Measurements from ENCODE around the gene MEGF8.

MEGF8 gene

DNA sequence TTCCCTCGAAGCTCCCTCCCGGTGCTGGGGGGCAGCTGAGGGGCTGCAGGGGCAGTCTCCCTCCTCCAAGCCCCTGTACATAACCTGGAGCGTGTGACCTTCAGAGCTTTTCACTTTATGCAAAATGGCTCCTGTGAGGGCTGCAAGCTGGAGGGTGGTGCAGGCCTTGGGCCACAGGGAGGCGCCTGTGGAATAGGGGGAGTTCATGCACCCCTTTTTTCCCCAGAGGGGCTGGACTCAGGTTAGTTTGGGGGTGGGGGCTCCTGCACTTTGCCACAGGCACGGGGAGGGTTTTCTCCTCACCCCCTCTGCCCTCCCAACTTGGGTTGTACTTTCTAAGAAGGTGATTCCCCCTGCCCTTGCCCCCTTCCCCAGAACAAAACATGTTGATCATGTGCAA is 30.1 kb upstream of the MEGF8 start:
- no peak for DNase-seq (ENCODE audit: low read depth)
- no peak overlapping the region for H3K4me3 ChIP-seq (ENCODE audit: low read depth, low read length)
- no peak for TF ChIP-seq CTCF (IDR thresholded peaks at IDR 0.05; ENCODE audit: control insufficient read depth, extremely low read depth, insufficient read depth)

DNA sequence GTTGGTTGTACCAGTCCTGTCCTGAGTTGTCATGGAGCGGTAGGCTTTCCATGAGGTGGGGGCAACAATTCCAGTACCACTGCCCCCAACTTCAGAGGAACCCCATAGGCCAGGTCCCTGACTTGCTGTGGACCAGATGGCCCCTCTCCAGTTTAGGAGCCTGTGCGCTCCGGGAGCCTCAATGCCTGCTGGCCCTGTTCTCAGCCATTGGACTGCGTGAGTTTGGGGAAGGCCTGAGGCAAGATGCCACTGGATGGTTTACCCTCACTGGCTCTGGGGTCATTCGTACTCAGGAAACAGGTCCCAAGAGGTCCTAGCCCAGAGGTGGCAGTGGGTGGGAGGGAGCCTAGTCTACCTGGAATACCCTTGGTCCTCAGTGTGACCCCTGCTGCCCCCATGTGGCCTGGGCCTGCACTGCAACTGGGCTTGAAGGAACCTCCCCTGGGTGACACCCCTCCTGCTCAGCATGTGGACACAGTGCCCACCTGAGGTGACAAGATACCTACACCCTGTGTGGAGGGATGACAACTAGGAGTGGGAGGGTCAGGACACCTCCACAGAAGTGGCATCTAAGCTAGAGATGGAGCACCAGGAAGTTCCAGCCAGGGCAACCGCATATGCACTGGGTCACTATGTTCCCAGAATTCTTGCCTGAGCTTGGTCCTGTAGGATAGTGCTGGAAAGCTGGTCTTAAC is 29.5 kb upstream of the MEGF8 start:
- no peak for DNase-seq (ENCODE audit: low read depth)
- TF ChIP-seq CTCF (IDR thresholded peaks at IDR 0.05; ENCODE audit: control insufficient read depth, extremely low read depth, insufficient read depth) = peak; percentile 68
- no peak overlapping the region for H3K4me3 ChIP-seq (ENCODE audit: low read depth, low read length)

- TF ChIP-seq CTCF (IDR thresholded peaks at IDR 0.05; ENCODE audit: control insufficient read depth, extremely low read depth, insufficient read depth) = no peak
- DNase-seq (ENCODE audit: low read depth) = no peak
- H3K4me3 ChIP-seq (ENCODE audit: low read depth, low read length) = no peak overlapping the region
Observed at GRCh38 chr19:42297039-42297438, 28.4 kb upstream of the MEGF8 start.

GRCh38 chr19:42301646-42302203 is 23.7 kb upstream of the MEGF8 start, which contains the start of gene PRR19:
PRR19 (plus strand) TSS chr19:42302132; CDS start chr19:42309585, 7,453 bp downstream.
- peak within 1 kb of the TSS; percentile 67 for H3K4me3 ChIP-seq (ENCODE audit: low read depth, low read length)
- TF ChIP-seq CTCF (IDR thresholded peaks at IDR 0.05; ENCODE audit: control insufficient read depth, extremely low read depth, insufficient read depth) = no peak
- no peak for DNase-seq (ENCODE audit: low read depth)

DNA sequence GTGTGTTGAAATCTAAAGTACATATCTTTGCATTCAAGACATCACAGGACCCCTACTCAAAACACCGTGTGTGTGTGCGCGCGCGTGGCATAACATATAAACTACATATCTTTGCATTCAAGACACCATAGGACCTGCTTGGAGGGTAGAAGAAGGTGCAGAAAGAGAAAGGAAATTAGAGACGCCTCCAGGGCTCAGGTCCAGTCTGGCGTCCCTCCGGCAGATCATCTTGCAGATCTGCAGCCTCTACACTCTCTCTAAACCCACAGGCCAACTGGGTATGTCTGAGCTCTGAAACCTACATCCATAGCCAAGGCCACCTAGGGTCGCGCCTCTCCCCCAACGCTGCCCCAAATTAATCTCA is 22.4 kb upstream of the MEGF8 start:
- peak overlapping the region; percentile 35 for H3K4me3 ChIP-seq (ENCODE audit: low read depth, low read length)
- no peak for TF ChIP-seq CTCF (IDR thresholded peaks at IDR 0.05; ENCODE audit: control insufficient read depth, extremely low read depth, insufficient read depth)
- no peak for DNase-seq (ENCODE audit: low read depth)

DNA sequence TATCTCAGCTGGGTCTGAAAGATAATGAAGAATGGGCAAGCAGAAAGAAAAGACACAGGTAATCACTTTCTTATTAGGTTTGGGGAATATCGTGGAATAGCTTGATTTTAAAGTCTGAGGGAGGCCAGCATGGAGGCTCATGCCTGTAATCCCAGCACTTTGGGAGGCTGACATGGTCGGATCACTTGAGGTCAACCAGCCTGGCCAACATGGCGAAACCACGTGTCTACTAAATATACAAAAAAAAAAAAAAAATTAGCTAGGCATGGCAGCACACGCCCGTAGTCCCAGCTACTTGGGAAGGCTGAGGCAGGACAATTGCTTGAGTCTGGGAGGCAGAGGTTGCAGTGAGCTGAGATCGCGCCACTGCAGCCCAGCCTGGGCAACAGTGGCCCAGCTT is 21.6 kb upstream of the MEGF8 start:
- H3K4me3 ChIP-seq (ENCODE audit: low read depth, low read length) = no peak overlapping the region
- no peak for TF ChIP-seq CTCF (IDR thresholded peaks at IDR 0.05; ENCODE audit: control insufficient read depth, extremely low read depth, insufficient read depth)
- DNase-seq (ENCODE audit: low read depth) = no peak

DNA sequence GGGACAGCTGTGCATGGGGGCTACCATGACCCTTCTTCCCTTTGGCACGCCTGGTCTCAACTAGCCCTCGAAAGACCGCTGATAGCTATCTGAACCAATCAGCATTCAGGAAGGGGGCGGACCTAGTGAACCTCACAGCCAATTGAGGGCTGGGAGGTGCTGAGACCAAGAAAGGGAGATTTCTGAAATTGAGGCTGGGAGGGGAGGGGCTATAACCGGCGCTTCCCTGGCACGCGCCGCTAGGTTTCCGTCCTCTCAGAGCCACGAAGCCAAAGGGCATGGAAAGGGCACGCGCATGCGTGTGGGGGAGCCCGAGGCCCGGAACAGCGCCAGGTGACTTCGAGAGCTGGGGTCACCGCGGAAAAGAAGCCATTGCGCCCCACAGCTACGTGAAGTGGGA is 18.8 kb upstream of the MEGF8 start:
- no peak overlapping the region for H3K4me3 ChIP-seq (ENCODE audit: low read depth, low read length)
- DNase-seq (ENCODE audit: low read depth) = no peak
- TF ChIP-seq CTCF (IDR thresholded peaks at IDR 0.05; ENCODE audit: control insufficient read depth, extremely low read depth, insufficient read depth) = no peak
